ENCODE results near the gene NMNAT2.

DNA sequence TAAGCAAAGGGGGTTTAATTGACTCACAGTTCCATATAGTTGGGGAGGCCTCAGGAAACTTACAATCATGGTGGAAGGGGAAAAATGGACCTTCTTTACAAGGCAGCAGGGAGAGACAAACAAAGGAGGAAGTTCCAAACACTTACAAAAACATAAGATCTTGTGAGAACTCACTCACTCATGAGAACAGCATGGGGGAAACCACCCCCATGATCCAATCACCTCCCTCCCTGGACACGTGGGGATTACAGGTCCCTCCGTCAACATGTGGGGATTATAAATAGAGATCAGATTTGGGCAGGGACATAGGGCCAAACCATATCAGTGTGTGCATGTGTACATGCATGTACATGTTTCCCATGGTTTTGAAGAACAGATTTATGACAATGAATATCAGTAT, 48.6 kb upstream of the NMNAT2 start:
- TF ChIP-seq, protein P1, sequence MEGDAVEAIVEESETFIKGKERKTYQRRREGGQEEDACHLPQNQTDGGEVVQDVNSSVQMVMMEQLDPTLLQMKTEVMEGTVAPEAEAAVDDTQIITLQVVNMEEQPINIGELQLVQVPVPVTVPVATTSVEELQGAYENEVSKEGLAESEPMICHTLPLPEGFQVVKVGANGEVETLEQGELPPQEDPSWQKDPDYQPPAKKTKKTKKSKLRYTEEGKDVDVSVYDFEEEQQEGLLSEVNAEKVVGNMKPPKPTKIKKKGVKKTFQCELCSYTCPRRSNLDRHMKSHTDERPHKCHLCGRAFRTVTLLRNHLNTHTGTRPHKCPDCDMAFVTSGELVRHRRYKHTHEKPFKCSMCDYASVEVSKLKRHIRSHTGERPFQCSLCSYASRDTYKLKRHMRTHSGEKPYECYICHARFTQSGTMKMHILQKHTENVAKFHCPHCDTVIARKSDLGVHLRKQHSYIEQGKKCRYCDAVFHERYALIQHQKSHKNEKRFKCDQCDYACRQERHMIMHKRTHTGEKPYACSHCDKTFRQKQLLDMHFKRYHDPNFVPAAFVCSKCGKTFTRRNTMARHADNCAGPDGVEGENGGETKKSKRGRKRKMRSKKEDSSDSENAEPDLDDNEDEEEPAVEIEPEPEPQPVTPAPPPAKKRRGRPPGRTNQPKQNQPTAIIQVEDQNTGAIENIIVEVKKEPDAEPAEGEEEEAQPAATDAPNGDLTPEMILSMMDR (conservative IDR thresholded peaks at IDR 0.05; ENCODE audit: low read length): no peak
- no peak for TF ChIP-seq EZH2phosphoT487 (IDR thresholded peaks at IDR 0.05; ENCODE audit: borderline replicate concordance, low read depth, low read length)

Measured in OCI-LY7 (cell line).